ENCODE results near the gene PIGU.
A peak's percentile ranks its signal among the peaks of the same experiment; 100 is the strongest.

The PIGU gene

GRCh38 chr20:34547844-34548613, 128.9 kb downstream of the PIGU start:
- TF ChIP-seq CTCF (IDR thresholded peaks at IDR 0.05) = no peak
- no peak for TF ChIP-seq ZFX (IDR thresholded peaks at IDR 0.05; ENCODE audit: borderline replicate concordance)
- peak overlapping the region; percentile 78 for H3K27ac ChIP-seq

- TF ChIP-seq CTCF (IDR thresholded peaks at IDR 0.05) (no peak), ZFX (IDR thresholded peaks at IDR 0.05; ENCODE audit: borderline replicate concordance) (no peak)
- peak overlapping the region; percentile 78 for H3K27ac ChIP-seq
Measured at GRCh38 chr20:34546751-34547181, 130.1 kb downstream of the PIGU start.

DNA sequence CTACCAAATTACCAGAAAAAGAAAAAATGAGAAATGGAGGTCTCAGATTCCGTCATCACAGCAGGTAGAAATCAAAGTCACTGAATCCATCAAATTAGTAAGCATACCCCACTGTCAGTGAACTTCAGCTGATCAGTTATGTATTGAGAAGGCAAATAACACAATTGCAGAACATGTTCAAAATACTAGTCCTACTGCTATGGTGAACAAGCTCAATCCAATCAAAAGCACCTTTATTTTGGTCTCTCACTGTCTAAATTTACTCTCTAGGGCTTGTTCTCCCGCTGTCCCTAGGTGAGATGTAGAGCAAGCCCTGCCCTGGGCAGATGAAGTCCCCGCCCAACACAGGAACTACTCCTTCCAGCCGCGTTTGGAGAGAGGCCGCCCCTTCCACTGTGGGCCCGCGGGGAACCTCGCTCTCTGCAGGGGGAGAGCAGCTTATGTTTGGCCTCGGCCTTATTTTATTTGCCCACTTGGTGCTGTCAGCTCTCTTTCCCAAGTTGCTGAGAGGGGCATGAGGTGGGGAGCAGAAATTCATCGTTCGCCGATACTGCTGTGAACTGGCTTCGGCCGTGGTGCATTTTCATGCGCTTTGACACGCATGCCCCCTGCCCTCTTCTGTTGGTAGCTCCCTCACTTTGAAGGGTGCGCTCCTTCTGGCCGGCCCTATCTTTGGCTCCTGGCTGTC, 132.6 kb downstream of the PIGU start:
- H3K27ac ChIP-seq = peak overlapping the region; percentile 20; the same call in 1 of the 2 replicates

GRCh38 chr20:34543463-34544056, 133.3 kb downstream of the PIGU start:
- H3K27ac ChIP-seq = peak overlapping the region; percentile 20; the same call in 1 of the 2 replicates
- no peak for TF ChIP-seq ZFX (IDR thresholded peaks at IDR 0.05; ENCODE audit: borderline replicate concordance)
- no peak for TF ChIP-seq CTCF (IDR thresholded peaks at IDR 0.05)

More for the DNA sequence above, 132.6 kb downstream of the PIGU start:
- TF ChIP-seq ZFX (IDR thresholded peaks at IDR 0.05; ENCODE audit: borderline replicate concordance) (no peak), CTCF (IDR thresholded peaks at IDR 0.05) (no peak)

GRCh38 chr20:34542439-34542838, 134.5 kb downstream of the PIGU start:
- TF ChIP-seq ZFX (IDR thresholded peaks at IDR 0.05; ENCODE audit: borderline replicate concordance) = no peak
- no peak for TF ChIP-seq CTCF (IDR thresholded peaks at IDR 0.05)
- H3K27ac ChIP-seq = no peak overlapping the region

DNA sequence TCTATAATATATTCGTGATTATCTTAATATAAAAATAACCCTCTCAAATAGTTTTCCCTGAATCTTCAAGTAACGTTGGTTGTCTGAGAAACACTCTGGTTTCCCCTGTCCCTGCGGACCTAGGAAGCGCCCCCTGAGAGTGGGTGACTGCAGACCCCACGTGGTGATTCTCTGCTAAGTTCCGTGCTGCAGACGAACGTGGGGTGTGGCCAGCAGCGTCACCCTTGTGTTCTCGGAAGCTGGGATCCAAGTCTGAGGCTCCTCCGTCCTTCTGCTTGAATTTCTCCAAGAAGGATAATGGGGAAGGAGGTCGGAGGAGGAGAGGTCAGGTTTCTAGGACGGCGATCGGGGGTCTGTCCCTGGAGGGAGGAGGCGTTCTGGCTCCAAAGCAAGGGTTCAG, 135.0 kb downstream of the PIGU start:
- TF ChIP-seq CTCF (IDR thresholded peaks at IDR 0.05) = no peak
- TF ChIP-seq ZFX (IDR thresholded peaks at IDR 0.05; ENCODE audit: borderline replicate concordance) = no peak
- no peak overlapping the region for H3K27ac ChIP-seq
